NCI-H1105 (cell line): ENCODE measurements around the gene CORO2B.

Source experiments
- DNase-seq: peaks from one replicate; lab custom pipeline; 2025; lab: John Stamatoyannopoulos, UW

CORO2B gene

GRCh38 chr15:68629519-68630210 is 50.9 kb downstream of the CORO2B start:
- DNase-seq, result peak; percentile 91

GRCh38 chr15:68630211-68630555 is 51.4 kb downstream of the CORO2B start:
- no peak for DNase-seq

DNA sequence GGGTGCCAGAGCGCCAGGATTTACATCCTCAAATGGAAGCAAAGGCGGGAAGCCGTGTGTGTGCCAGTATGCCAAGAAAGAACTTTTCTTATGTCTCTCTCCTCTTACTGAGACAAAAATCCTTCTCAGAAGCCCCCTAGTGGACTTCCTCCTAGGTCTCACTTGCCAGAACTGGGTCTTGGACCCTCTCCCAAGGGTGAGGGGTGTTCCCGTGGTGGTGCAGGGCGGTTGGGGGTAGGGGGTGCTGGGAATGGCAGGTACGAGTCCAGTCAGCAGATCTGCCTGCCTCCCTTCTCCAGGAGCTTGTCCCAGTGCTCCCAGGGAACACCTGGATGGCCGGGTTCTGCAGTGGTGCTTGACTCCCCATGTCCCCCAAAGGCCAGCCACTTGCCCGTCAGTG is 52.0 kb downstream of the CORO2B start:
- no peak for DNase-seq

GRCh38 chr15:68631601-68632051 is 52.8 kb downstream of the CORO2B start:
- DNase-seq, result peak; percentile 88

DNA sequence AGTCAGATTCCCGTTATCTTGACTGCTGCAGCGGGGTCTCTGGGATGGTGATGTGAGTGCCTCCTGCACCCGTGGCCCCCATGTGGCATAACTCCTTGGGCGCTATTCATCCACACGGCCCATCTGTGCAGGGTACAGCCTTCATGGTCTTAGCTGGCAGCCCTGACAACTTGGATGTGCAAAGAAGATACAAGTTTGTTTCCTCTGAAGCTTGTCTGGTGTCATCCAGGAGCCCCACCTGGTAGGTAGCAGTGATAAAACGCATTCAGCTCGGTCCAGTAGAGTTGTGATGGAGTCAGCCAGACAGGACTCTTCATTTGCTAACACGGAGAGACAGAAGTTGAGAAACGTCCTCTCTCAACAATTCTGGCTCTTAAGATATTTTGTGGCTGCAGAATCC is 53.3 kb downstream of the CORO2B start:
- DNase-seq, result no peak

DNA sequence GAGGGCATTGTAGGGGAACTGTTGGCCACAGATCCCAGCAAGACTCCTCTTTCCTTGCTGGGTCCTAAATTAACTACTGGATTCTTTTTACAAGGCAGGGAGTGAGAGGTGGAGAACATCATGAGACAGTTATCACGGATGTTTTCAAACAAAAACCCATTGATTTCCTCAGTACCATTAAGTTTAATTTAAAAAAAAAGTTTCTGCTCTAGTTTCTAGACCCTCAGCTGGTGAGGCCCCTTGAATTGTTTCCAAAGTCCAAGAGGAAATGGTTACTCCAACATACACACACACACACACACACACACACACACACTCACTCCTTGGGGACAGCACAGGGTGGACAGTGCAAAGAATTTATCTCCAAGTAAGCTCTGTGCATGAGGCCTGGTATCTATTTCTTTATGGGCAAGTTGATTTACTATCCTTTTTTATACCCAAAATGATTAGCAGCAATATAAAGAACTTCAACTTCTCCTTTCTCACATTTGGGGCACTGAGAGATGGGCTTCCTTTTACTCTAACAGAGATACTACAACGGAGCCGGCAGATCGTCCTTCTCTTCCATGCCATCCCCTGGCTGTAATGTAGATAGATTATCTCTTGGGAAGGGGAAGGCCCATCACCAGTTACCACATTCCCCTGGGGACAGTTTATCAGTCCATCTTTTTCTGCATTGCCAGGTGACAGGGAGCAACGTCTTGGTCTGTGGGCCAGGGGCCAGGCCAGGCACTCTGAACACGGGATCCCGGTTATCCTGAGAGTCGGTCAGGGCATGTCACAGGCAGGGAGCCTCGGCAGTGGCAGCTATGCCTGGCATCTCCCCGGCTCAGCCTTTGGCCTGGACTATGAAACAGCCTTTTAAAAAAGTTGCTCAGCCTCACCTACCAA is 54.7 kb downstream of the CORO2B start:
- no peak for DNase-seq

- no peak for DNase-seq
Observed at GRCh38 chr15:68634122-68634482, 55.3 kb downstream of the CORO2B start.

- no peak for DNase-seq
Observed at GRCh38 chr15:68634531-68634930, 55.7 kb downstream of the CORO2B start.

GRCh38 chr15:68635141-68635540 is 56.3 kb downstream of the CORO2B start:
- no peak for DNase-seq

DNA sequence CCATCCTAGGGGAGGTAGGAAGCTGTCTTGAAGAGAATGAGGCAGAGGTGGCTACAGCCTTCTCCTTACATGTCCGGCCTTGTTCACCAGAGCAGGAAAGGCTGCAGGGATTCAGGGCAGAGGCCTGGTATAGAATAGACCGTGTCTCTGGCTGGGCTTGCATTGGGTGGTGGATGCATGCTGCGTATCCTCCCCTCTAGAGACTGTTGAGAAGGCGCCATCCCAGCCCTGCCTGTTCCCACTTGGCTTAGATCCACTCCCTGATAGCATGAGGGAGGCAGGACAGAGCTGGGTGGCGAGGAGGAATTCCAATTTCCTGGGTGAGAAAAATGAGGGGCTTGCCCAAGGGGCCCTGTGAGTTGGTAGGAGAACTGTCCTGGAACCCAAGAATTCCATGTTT is 57.5 kb downstream of the CORO2B start:
- no peak for DNase-seq

DNA sequence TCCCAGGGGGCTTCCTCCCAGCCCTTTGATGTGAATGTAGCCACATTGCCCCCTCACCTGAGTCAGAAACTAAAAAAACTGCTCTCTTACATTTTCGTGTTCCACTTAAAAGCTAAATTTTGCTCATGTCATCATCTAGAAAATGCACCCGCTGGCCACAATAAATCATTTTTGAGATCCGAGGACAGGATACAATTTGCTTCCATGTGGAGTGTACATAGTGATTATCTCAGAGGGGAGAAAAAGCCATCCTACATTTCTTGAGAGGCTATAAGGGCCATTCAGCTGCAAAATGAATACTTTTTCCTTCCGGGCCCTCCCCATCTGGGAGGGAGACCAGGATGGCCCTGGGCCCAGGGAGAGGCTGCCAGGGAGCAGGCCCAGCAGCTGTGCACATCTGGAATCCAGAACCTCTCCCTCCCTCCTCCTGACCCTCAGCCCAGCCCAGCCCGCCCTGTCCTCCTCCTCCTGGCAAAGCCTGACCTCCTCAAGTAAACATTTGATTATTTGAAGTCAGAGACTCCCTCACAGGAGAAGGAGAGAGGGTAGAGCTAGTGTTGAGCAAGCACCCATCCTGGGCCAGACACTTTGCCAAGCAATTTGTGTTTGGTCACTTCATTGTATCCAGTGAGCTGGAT is 59.1 kb downstream of the CORO2B start:
- no peak for DNase-seq

GRCh38 chr15:68638953-68639515 is 60.2 kb downstream of the CORO2B start:
- no peak for DNase-seq

GRCh38 chr15:68639926-68640600 is 61.3 kb downstream of the CORO2B start:
- DNase-seq, result no peak

GRCh38 chr15:68640791-68641331 is 62.1 kb downstream of the CORO2B start:
- peak; percentile 84 for DNase-seq

- no peak for DNase-seq
Observed at GRCh38 chr15:68641376-68641775, 62.6 kb downstream of the CORO2B start.

DNA sequence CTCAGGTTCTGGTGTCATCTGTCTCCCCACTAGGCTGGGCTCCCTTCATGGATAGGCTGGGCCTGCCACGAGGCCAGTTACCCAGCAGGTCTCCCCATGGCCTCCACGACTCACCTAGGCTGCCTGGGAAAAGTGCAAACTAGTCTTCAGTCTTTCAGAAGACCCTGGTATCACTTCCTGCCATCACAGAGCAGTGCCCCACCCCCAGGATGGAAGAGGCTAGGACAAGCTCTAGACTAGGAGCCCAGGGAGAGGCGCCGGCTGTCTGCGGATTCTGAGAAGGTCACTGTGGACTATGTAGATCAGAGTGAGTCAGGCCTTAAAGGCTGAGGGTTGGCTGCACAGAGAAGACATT is 63.7 kb downstream of the CORO2B start:
- no peak for DNase-seq

DNA sequence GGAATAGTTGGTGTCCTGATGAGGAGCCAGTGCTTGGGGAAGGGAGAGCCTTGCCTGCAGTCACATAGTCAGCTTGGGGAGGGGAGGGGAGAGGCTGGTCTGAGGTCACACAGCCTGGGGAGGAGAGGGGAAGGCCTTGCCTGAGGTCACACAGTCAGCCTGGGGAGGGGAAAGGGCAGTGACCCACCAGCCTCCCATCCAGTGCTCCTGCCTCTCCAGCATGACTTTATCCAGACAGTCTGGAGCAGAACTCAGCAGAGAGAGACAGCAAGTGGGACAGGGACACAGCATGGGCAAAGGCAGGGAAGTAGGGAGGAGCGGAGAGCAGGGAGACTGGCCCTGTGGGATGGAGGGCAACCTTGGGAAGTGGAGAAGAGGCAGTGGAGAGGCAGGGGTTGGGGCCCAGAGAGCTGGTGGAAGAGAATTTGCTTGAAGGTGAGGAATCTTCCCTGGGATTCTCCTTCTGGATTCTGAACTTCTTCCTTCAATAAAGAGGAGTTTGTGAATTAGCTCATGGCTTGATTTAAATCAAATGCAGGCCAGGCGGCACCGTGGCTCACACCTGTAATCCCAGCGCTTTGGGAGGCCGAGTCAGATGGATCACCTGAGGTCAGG is 64.5 kb downstream of the CORO2B start:
- no peak for DNase-seq

DNA sequence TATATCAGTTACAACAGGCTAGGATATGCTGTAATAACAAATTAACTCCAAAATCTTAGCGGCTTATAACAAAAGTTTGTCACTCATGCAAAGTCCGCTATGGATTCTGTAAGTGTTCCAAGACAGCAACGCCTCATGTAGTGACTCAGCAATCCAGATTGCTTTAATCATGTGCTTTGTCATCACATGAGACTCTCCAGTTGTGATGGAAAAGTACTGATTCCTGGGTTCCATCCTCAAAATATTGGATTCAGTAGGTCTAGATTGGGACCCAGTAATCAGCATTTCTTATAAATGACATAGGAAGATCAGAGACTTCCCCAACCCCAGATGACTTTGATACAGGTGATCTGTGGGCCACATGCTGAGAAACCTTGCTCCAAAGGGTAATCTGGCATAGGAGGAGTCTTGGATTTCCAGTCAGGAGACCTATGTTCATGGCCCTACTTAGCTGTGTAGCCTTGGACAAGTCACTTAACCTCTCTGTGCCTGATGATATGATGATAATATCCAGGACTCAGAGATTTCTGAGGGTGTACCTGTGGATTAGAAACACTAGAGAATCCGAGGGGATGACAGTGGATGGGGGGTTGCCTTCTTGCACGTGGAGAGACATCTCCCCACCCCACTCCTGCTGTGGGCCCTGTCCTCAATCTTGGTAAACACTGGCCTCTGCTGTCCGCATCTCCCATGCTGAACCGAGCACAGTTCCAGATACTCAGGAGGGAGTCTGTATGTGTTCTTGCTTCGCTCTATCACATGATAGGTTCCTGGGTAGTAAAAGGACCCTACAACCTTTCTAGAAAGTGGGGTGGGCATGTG is 65.5 kb downstream of the CORO2B start:
- DNase-seq, result no peak

- DNase-seq, result no peak
Observed at GRCh38 chr15:68644996-68645395, 66.2 kb downstream of the CORO2B start.

DNA sequence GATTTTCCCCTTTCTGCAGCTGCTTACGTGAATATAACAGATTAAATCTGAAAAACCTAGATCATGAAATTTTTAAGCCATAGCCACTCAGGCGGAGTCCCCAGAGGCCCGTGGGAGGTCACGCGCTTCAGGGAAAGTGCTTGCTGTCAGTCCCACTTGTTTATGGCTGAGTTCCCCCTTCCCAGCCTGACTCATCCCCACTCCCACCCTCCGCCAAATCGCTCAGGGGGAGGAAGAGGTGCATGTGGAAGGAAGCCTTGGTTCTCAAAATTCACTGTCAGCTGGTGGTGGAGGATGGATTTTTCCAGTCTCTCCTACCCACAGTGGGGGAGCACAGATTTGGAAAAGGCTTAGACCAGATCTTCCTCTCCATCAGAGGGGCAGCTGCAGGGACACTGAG is 67.4 kb downstream of the CORO2B start:
- no peak for DNase-seq

GRCh38 chr15:68646696-68647095 is 67.9 kb downstream of the CORO2B start:
- DNase-seq, result no peak
